GM12875 (cell line): Measurements from ENCODE around the gene SUMF2.
"Not testable (repeated sequence)": the region's sequence is repeated elsewhere in the genome, so short reads cannot be mapped to it uniquely, and the experiment has no call there.

ENCODE experiments used
- H3K4me3 ChIP-seq: one replicate; pipeline ENCODE4 v1.5.1; 2011; ENCODE audit warnings: low read depth, low read length, control low read depth
- CTCF ChIP-seq: IDR thresholded peaks from 2 replicates; pipeline ENCODE4 v1.5.1; 2011; ENCODE audit warnings: low read depth, mild to moderate bottlenecking, control low read depth, inconsistent platforms, low read length, moderate library complexity, borderline replicate concordance; ENCODE audit not compliant: insufficient read depth

Gene SUMF2

DNA sequence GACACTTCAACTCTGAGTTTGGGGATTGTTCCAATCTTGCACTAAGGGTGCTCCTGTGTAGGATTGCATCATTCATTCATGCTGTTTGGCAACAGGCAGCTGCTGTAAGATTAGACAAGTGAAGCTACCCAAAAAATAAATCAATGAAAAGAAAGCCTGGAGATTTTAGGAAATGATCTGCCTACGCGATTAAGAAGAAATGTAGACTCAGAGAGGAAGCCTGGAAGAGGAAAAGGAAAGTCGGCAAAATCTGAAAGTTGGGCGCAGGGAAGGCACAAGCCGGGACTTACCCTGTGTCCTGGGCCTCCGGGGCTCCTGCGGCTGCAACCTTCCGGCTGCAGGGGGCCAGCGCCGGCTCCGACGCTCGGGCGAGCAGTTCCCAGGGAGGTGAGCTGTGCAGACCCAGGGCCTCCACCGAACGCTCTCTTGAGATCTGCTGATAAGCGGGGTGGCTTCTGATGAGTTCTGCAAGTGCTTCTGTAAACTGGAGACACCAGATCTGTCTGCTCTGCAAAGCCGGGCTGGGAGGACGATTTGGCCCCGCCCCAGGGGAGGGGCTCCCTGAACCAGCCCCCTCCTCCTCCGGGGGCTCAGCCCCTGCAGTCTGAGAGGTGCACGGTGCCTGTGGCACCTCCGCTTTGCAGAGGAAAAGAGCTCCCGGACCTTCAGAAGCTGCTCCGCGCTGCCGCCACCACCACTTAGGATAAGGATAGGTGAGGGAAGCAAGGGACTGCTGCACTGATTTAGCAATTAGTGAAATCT lies 30.2 kb upstream of the SUMF2 start:
- TF ChIP-seq CTCF = peak; percentile 41
- peak overlapping the region; percentile 63 for H3K4me3 ChIP-seq

GRCh38 chr7:56040730-56041129 lies 23.4 kb upstream of the SUMF2 start:
- no peak overlapping the region for H3K4me3 ChIP-seq
- TF ChIP-seq CTCF = no peak

DNA sequence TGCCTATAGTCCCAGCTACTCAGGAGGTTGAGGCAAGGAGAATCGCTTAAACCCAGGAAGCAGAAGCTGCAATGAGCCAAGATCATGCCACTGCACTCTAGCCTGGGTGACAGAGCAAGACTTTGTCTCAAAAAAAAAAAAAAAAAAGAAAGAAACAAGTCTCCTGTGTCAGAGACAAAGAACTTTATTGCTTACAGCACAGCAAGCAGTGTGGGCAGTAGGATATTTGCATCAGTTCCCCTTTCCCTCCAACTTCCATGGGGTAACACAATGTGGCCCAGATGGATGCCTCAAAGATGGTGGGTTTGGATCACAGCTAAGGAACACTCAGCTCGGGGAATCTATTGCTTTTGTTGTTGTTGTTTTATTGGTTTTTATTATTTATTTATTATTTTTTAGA lies 18.3 kb upstream of the SUMF2 start:
- H3K4me3 ChIP-seq = not testable (repeated sequence)

DNA sequence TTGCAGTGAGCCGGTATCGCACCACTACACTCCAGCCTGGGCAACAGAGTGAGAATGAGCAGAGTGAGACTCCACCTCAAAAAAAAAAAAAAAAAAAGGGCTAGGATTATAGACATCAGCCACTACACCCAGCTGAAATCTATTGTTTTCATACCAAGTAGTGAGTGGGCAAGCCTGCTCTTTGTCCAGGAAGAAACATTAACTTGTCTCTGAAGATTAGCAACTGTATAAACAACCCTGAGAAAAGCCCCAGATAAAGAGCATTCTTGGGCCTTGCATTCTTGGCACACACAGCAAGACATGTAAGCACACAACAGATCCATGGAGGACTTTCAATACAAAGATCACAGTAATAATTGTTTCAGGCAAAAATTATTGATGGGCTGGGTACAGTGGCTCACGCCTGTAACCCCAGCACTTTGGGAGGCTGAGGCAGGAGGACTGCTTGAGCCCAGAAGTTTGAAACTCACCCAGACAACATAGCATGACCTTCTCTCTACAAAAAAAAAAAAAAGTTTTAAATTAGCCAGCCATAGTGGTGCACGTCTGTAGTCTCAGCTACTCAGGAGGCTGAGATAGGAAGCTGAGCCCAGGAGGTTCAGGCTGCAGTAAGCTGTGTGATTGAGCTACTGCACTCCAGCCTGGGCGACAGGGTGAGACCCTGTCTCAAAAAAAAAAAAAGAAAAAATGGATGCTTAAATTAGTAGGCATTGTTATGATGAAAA lies 17.2 kb upstream of the SUMF2 start:
- no peak overlapping the region for H3K4me3 ChIP-seq
- TF ChIP-seq CTCF = no peak

- not testable (repeated sequence) for H3K4me3 ChIP-seq
Observed at GRCh38 chr7:56047446-56048116, 16.5 kb upstream of the SUMF2 start.

GRCh38 chr7:56048245-56048644 lies 15.8 kb upstream of the SUMF2 start:
- no peak overlapping the region for H3K4me3 ChIP-seq
- TF ChIP-seq CTCF = no peak

DNA sequence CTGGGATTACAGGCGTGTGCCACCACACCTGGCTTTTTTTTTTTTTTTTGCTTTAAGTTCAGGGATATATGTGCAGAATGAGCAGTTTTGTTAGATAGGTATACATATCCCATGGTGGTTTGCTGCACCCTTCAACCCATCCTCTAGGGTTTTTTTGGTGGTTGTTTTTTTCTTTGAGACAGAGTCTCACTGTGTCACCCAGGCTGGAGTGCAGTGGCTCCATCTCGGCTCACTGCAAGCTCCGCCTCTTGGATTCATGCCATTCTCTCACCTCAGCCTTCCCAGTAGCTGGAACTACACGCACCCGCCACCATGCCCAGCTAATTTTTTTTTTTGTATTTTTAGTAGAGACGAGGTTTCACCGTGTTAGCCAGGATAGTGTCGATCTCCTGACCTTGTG lies 15.3 kb upstream of the SUMF2 start:
- not testable (repeated sequence) for H3K4me3 ChIP-seq

GRCh38 chr7:56051053-56051338 lies 13.1 kb upstream of the SUMF2 start:
- H3K4me3 ChIP-seq = peak overlapping the region; percentile 78

More at GRCh38 chr7:56051053-56051338, 13.1 kb upstream of the SUMF2 start:
- TF ChIP-seq CTCF = no peak
